B cell (primary cell): Measurements from ENCODE around the gene ITGA7. TPM values are rescaled to one million over a fixed set of nuclear protein-coding genes. Genes with fewer than 3 reads are reported as not detected.

Source experiments
- ATAC-seq: fragments of 200-7000 bp; cut with Tn5 transposase; one replicate; pipeline ENCODE4 v1.10.0; 2021; ENCODE audit warnings: low read depth, mild to moderate bottlenecking, moderate number of reproducible peaks, moderate library complexity
- CTCF ChIA-PET: fragments of 350-600 bp; sonication (Branson Sonifier 250); formaldehyde crosslinking; loops from one replicate; lab custom pipeline; 2021; ENCODE audit warnings: antibody characterized with exemption, inconsistent platforms; lab: Charles Lee
- POLR2A ChIA-PET: fragments of 350-600 bp; sonication (Branson Sonifier 250); formaldehyde crosslinking; loops from one replicate; lab custom pipeline; 2021; ENCODE audit warnings: antibody characterized with exemption; lab: Charles Lee
- DNase-seq: peaks from one replicate; pipeline ENCODE4 v3.0.0; 2013
- H2AFZ ChIP-seq: 2 replicates; pipeline ENCODE4 v1.6.1; 2012; ENCODE audit warnings: mild to moderate bottlenecking, low read depth, low read length; ENCODE audit not compliant: insufficient read depth, poor library complexity, severe bottlenecking
- H3K27ac ChIP-seq, 2 donors: 1 replicate in 1 of 2; 2 replicates in 1 of 2; pipeline ENCODE4 v1.5.1; 2012 to 2013; ENCODE audit warnings: low read length in 2 of 2, mild to moderate bottlenecking in 2 of 2, moderate library complexity in 1 of 2
- H3K27me3 ChIP-seq, 4 experiments: fragments of 200-600 bp in 1 of 4; sonication (generic) in 1 of 4; replicated peaks in 1 of 4; 1 replicate in 2 of 4; 2 replicates in 2 of 4; pipeline versions ENCODE4 v1.6.1 to v1.7.0; 2013 to 2016; ENCODE audit warnings: low read length in 3 of 4, mild to moderate bottlenecking in 2 of 4, mixed read lengths in 1 of 4, moderate library complexity in 1 of 4; ENCODE audit not compliant: insufficient read depth in 4 of 4, control insufficient read depth in 3 of 4; ENCODE audit errors: control extremely low read depth in 1 of 4
- H3K36me3 ChIP-seq, 2 experiments: replicated peaks in 1 of 2; 1 replicate in 1 of 2; 2 replicates in 1 of 2; pipeline versions ENCODE4 v1.6.1 to v1.7.1; 2013; ENCODE audit warnings: low read length in 1 of 2; ENCODE audit not compliant: insufficient read depth in 2 of 2, control insufficient read depth in 1 of 2; ENCODE audit errors: control extremely low read depth in 1 of 2, extremely low read depth in 1 of 2
- H3K4me1 ChIP-seq, 2 donors: fragments of 200-600 bp in 1 of 2; sonication (generic) in 1 of 2; 1 replicate in 1 of 2; 2 replicates in 1 of 2; pipeline versions ENCODE4 v1.5.1 to v1.6.1; 2013 to 2017; ENCODE audit warnings: low read length in 2 of 2; ENCODE audit not compliant: control insufficient read depth in 2 of 2, insufficient read depth in 2 of 2
- H3K4me2 ChIP-seq: replicated peaks from 2 replicates; pipeline ENCODE3; 2012; ENCODE audit warnings: mild to moderate bottlenecking, low read depth, low read length; ENCODE audit not compliant: poor library complexity, severe bottlenecking
- H3K4me3 ChIP-seq, 5 experiments: fragments of 200-600 bp in 1 of 5; sonication (generic) in 1 of 5; 1 replicate in 3 of 5; 2 replicates in 2 of 5; pipeline versions ENCODE4 v1.5.1 to v1.7.0; 2011 to 2016; ENCODE audit warnings: low read length in 4 of 5, mild to moderate bottlenecking in 4 of 5, low read depth in 2 of 5, control low read depth in 1 of 5, moderate library complexity in 1 of 5; ENCODE audit not compliant: insufficient read depth in 1 of 5; ENCODE audit errors: control extremely low read depth in 1 of 5, extremely low read depth in 1 of 5
- H3K79me2 ChIP-seq: fragments of 200-600 bp; sonication (generic); one replicate; pipeline ENCODE4 v1.6.0; 2016; ENCODE audit warnings: low read length; ENCODE audit not compliant: control insufficient read depth, insufficient read depth
- H3K9ac ChIP-seq: fragments of 200-600 bp; sonication (generic); 2 replicates; pipeline ENCODE4 v1.6.1; 2017; ENCODE audit warnings: mild to moderate bottlenecking, low read length, moderate library complexity
- H3K9me3 ChIP-seq, 3 donors: one replicate each; pipeline versions ENCODE4 v1.6.1 to v1.7.1; 2013; ENCODE audit warnings: low read length in 2 of 3; ENCODE audit not compliant: control insufficient read depth in 2 of 3, insufficient read depth in 1 of 3; ENCODE audit errors: control extremely low read depth in 1 of 3
- H4K20me1 ChIP-seq: 2 replicates; pipeline ENCODE4 v1.6.0; 2012; ENCODE audit warnings: mild to moderate bottlenecking, low read length; ENCODE audit not compliant: insufficient read depth, control insufficient read depth, poor library complexity, severe bottlenecking
- H3K27ac Mint-ChIP-seq: one replicate; pipeline ENCODE4 v1.8.0; 2021; ENCODE audit warnings: mixed read lengths
- H3K27me3 Mint-ChIP-seq: one replicate; pipeline ENCODE4 v1.8.0; 2021; ENCODE audit warnings: mixed read lengths
- H3K4me1 Mint-ChIP-seq: one replicate; pipeline ENCODE4 v1.8.0; 2021; ENCODE audit warnings: mixed read lengths
- H3K4me3 Mint-ChIP-seq: one replicate; pipeline ENCODE4 v1.8.0; 2021; ENCODE audit warnings: mixed read lengths
- H3K9me3 Mint-ChIP-seq: one replicate; pipeline ENCODE4 v1.8.0; 2022; ENCODE audit warnings: mixed read lengths; ENCODE audit not compliant: insufficient read depth
- CTCF ChIP-seq: fragments of 200-600 bp; IDR thresholded peaks from one replicate; pipeline ENCODE4 v1.8.0; 2022; ENCODE audit warnings: antibody characterized with exemption, mild to moderate bottlenecking
- EZH2 ChIP-seq: IDR thresholded peaks from 2 replicates; pipeline ENCODE4 v1.6.1; 2012; ENCODE audit warnings: borderline replicate concordance, low read depth, mild to moderate bottlenecking, moderate library complexity, low read length; ENCODE audit not compliant: insufficient read depth, poor library complexity, severe bottlenecking
- WGBS: methylation state at CpG from one replicate; pipeline ENCODE4 v1.1.5; 2013; ENCODE audit warnings: missing lambda C conversion rate; ENCODE audit not compliant: insufficient coverage; 5-methylcytosine and 5-hydroxymethylcytosine counted together
- intact Hi-C: fragments of 100-400 bp; cut with micrococcal nuclease; formaldehyde crosslinking; loops from one replicate; pipeline ENCODE4 v1.10.0; 2022
- polyA plus RNA-seq: library from polyadenylated mRNA; depleted of rRNA; stranded (reverse); fragments of >200 nt; gene quantifications from 2 replicates; pipeline ENCODE4 v1.2.3, GENCODE V29; 2012
- small RNA-seq: library from RNA; depleted of rRNA; stranded (forward); fragments of <200 nt; gene quantifications from one replicate; pipeline ENCODE3, GENCODE V24; 2012; ENCODE audit warnings: low replicate concordance, low read depth; ENCODE audit not compliant: insufficient read length
- total RNA-seq, 2 donors: library from RNA; stranded (reverse); fragments of 120-200 nt in 1 of 2; gene quantifications; 1 replicate in 1 of 2; 2 replicates in 1 of 2; pipeline versions ENCODE4 v1.2.3 to v1.2.4, GENCODE V29; 2013 to 2022

ITGA7 gene
- total and polyA plus RNA-seq, 2 donors (not counting 1 experiment from before 2014, with no cell fraction given) = 2.4 to 3.3 TPM

- no peaks in the 10 kb centered on the region for H4K20me1 ChIP-seq
- no peak overlapping the region for H3K4me3 ChIP-seq
- Mint-ChIP-seq H3K27me3 (peaks cover 19% of the 10 kb centered on the region), H3K27ac (no peak overlapping the region), H3K4me1 (peaks cover 3% of the 10 kb centered on the region), H3K9me3 (no peaks in the 10 kb centered on the region), H3K4me3 (no peak overlapping the region)
- no peak for DNase-seq
- H3K4me2 ChIP-seq = no peak overlapping the region
- H3K79me2 ChIP-seq = no peaks in the 10 kb centered on the region
- TF ChIP-seq EZH2 (no peak), CTCF (no peak)
- no peak overlapping the region for H2AFZ ChIP-seq
- H3K27ac ChIP-seq = no peak overlapping the region
- WGBS = 96% methylated on average over 4 of the region's 6 CpGs
- H3K4me1 ChIP-seq = peaks cover 1 to 2% of the 10 kb centered on the region in 2 donors
- ChIA-PET POLR2A (no interaction called here), CTCF (interaction anchor here (2.2 kb wide), 1 partner anchor 10 kb away, joined by 10 read pairs; no protein-coding TSS in a partner anchor)
- H3K36me3 ChIP-seq = no peaks in the 10 kb centered on the region
- intact Hi-C loops = no loop called here
- peaks cover 0 to 3% (median 0%) of the 10 kb centered on the region in 3 donors for H3K9me3 ChIP-seq
- peaks cover 0 to 17% (median 3%) of the 10 kb centered on the region in 4 experiments for H3K27me3 ChIP-seq
- no peak for ATAC-seq
- no peak overlapping the region for H3K9ac ChIP-seq
Observed at GRCh38 chr12:55636116-55636655, 71.5 kb downstream of the ITGA7 start.

Small RNAs within 50 kb of the gene (small RNA-seq; reads per million reads assigned to genes)
- gene AC009779.1 = not detected
- gene AC009779.5 = not detected
- gene RF00017 = not detected

Other genes with a start within 250 kb of the ITGA7 start
- gene OR6C70, start 237.8 kb downstream of the ITGA7 start, total RNA-seq = not detected in 2 replicates
- gene OR6C70, start 237.8 kb downstream of the ITGA7 start, polyA plus RNA-seq = not detected in 2 replicates
- gene OR6C68, start 215.5 kb downstream of the ITGA7 start, total RNA-seq = not detected in 2 replicates
- not detected in 2 replicates for gene OR6C68, start 215.5 kb downstream of the ITGA7 start, polyA plus RNA-seq
- not detected in 2 replicates for gene OR6C4, start 158.3 kb downstream of the ITGA7 start, total RNA-seq
- not detected in 2 replicates for gene OR6C4, start 158.3 kb downstream of the ITGA7 start, polyA plus RNA-seq
- 0.17 TPM in 1 of 2 replicates, not detected in the other for gene OR2AP1, start 135.4 kb downstream of the ITGA7 start, total RNA-seq
- gene OR2AP1, start 135.4 kb downstream of the ITGA7 start, polyA plus RNA-seq = not detected in 2 replicates
- gene OR10P1, start 71.0 kb downstream of the ITGA7 start, total RNA-seq = not detected in 2 replicates
- gene OR10P1, start 71.0 kb downstream of the ITGA7 start, polyA plus RNA-seq = not detected in 2 replicates
- 67.1 and 71.1 TPM in 2 replicates for gene BLOC1S1, start 8.1 kb upstream of the ITGA7 start, total RNA-seq
- 176 and 229 TPM in 2 replicates for gene BLOC1S1, start 8.1 kb upstream of the ITGA7 start, polyA plus RNA-seq
- gene RDH5, start 12.5 kb upstream of the ITGA7 start, total RNA-seq = 37.8 and 38.1 TPM in 2 replicates
- gene RDH5, start 12.5 kb upstream of the ITGA7 start, polyA plus RNA-seq = 32.6 and 34.0 TPM in 2 replicates
- 104 TPM in 2 replicates for gene CD63, start 21.1 kb upstream of the ITGA7 start, total RNA-seq
- 43.0 and 52.0 TPM in 2 replicates for gene CD63, start 21.1 kb upstream of the ITGA7 start, polyA plus RNA-seq
- 11.3 and 12.2 TPM in 2 replicates for gene GDF11, start 35.2 kb upstream of the ITGA7 start, total RNA-seq
- gene GDF11, start 35.2 kb upstream of the ITGA7 start, polyA plus RNA-seq = 4.4 and 4.5 TPM in 2 replicates
- gene SARNP, start 109.8 kb upstream of the ITGA7 start, total RNA-seq = 42.8 and 46.4 TPM in 2 replicates
- gene SARNP, start 109.8 kb upstream of the ITGA7 start, polyA plus RNA-seq = 22.6 and 33.3 TPM in 2 replicates
- gene ORMDL2, start 110.1 kb upstream of the ITGA7 start, total RNA-seq = 41.9 and 43.1 TPM in 2 replicates
- gene ORMDL2, start 110.1 kb upstream of the ITGA7 start, polyA plus RNA-seq = 13.3 and 22.7 TPM in 2 replicates
- 35.4 and 38.4 TPM in 2 replicates for gene DNAJC14, start 121.7 kb upstream of the ITGA7 start, total RNA-seq
- gene DNAJC14, start 121.7 kb upstream of the ITGA7 start, polyA plus RNA-seq = 6.4 and 11.0 TPM in 2 replicates
- gene MMP19, start 135.0 kb upstream of the ITGA7 start, total RNA-seq = 0.12 and 0.42 TPM in 2 replicates
- gene MMP19, start 135.0 kb upstream of the ITGA7 start, polyA plus RNA-seq = not detected in 2 replicates
- 38.3 and 39.2 TPM in 2 replicates for gene PYM1, start 220.0 kb upstream of the ITGA7 start, total RNA-seq
- gene PYM1, start 220.0 kb upstream of the ITGA7 start, polyA plus RNA-seq = 17.9 and 22.5 TPM in 2 replicates
- gene DGKA, start 223.3 kb upstream of the ITGA7 start, total RNA-seq = 238 and 239 TPM in 2 replicates
- gene DGKA, start 223.3 kb upstream of the ITGA7 start, polyA plus RNA-seq = 269 and 302 TPM in 2 replicates